HCEC 1CT (cell line): Measurements from ENCODE around the gene MRPL57.
A peak's percentile ranks its signal among the peaks of the same experiment; 100 is the strongest.
"Not testable (repeated sequence)": the region's sequence is repeated elsewhere in the genome, so short reads cannot be mapped to it uniquely, and the experiment has no call there.

Experiments
- DNase-seq: peaks from one replicate; pipeline ENCODE4 v3.0.0-alpha.2; 2017

The MRPL57 gene

GRCh38 chr13:21176215-21176981 is at the start of gene MRPL57, which contains the start of gene SKA3:
Gene MRPL57 (plus strand): TSS chr13:21176658. CDS start chr13:21176917, 259 bp downstream.
Gene SKA3 (minus strand): TSS chr13:21176552. CDS start chr13:21176477, 75 bp downstream.
- peak; percentile 91 for DNase-seq

GRCh38 chr13:21130116-21130515 is 46.3 kb upstream of the MRPL57 start:
- no peak for DNase-seq

- DNase-seq, result no peak
Observed at GRCh38 chr13:21133077-21133476, 43.4 kb upstream of the MRPL57 start.

GRCh38 chr13:21134475-21134874 is 42.0 kb upstream of the MRPL57 start:
- no peak for DNase-seq

GRCh38 chr13:21135833-21136232 is 40.6 kb upstream of the MRPL57 start:
- not testable (repeated sequence) for DNase-seq

GRCh38 chr13:21137696-21138095 is 38.8 kb upstream of the MRPL57 start:
- DNase-seq, result peak; percentile 61

- DNase-seq, result no peak
Observed at GRCh38 chr13:21138561-21138960, 37.9 kb upstream of the MRPL57 start.

GRCh38 chr13:21139374-21139773 is 37.1 kb upstream of the MRPL57 start:
- no peak for DNase-seq

GRCh38 chr13:21142766-21143165 is 33.7 kb upstream of the MRPL57 start:
- DNase-seq, result no peak

- DNase-seq, result no peak
Observed at GRCh38 chr13:21147827-21148226, 28.6 kb upstream of the MRPL57 start.

- no peak for DNase-seq
Observed at GRCh38 chr13:21148557-21149258, 27.8 kb upstream of the MRPL57 start.

GRCh38 chr13:21149568-21149967 is 26.9 kb upstream of the MRPL57 start:
- no peak for DNase-seq

- DNase-seq, result no peak
Observed at GRCh38 chr13:21150013-21150412, 26.4 kb upstream of the MRPL57 start.

GRCh38 chr13:21152251-21152899 is 24.1 kb upstream of the MRPL57 start:
- no peak for DNase-seq

- DNase-seq, result peak; percentile 52
Observed at GRCh38 chr13:21164631-21165030, 11.8 kb upstream of the MRPL57 start.

- not testable (repeated sequence) for DNase-seq
Observed at GRCh38 chr13:21165606-21166005, 10.9 kb upstream of the MRPL57 start.

- no peak for DNase-seq
Observed at GRCh38 chr13:21171420-21171819, 5.0 kb upstream of the MRPL57 start.

GRCh38 chr13:21173767-21174166 is 2.7 kb upstream of the MRPL57 start:
- not testable (repeated sequence) for DNase-seq

GRCh38 chr13:21175656-21176214 is 723 bp upstream of the MRPL57 start:
- peak; percentile 2 for DNase-seq

- DNase-seq, result no peak
Observed at GRCh38 chr13:21176982-21177284, 475 bp downstream of the MRPL57 start.

- DNase-seq, result no peak
Observed at GRCh38 chr13:21181671-21182070, 5.2 kb downstream of the MRPL57 start.

- not testable (repeated sequence) for DNase-seq
Observed at GRCh38 chr13:21186410-21186809, 10.0 kb downstream of the MRPL57 start.

GRCh38 chr13:21194756-21195155 is 18.3 kb downstream of the MRPL57 start:
- DNase-seq, result not testable (repeated sequence)
